ENCODE data around the gene LAMP5.

DNA sequence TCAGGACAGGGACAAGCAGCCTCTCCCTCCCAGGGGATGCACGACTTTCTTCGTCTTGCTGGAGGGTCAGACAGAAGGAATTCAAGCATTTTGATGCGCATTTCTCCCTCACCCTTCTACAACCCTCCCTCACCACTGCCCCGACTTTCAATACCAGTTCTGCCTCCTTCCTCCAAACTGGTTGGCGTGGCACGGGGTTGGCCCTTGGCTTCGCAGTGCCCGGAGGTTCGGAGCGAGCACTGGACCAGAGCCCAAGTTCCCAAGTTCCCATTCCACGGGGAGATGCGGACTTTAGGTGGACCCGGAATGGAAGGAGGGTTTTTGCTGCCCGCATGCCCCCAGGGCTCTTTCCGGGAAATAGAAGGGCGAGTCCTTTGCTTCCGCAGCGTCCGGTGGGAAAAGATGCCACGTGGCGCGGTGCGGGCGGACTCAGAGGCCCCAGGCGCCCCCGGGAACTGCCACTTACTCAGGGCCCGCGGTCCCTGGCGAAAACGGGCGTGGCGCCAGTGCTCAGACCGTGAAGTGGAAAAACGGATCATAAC lies 8.0 kb upstream of the LAMP5 start:
- TF ChIP-seq CTCF (IDR thresholded peaks at IDR 0.05) (no peak), POLR2A (IDR thresholded peaks at IDR 0.05) (no peak)
